NCI-H146 treated with DMSO at 0.1 percent for 48 hours (cell line): Measurements from ENCODE around the gene YTHDF2.

Experiments
- DNase-seq: peaks from one replicate; lab custom pipeline; 2025; ENCODE audit not compliant: unreplicated experiment; lab: John Stamatoyannopoulos, UW

The YTHDF2 gene

GRCh38 chr1:28796352-28797211 lies 59.8 kb downstream of the YTHDF2 start:
- no peak for DNase-seq

- DNase-seq = no peak
Measured at GRCh38 chr1:28800324-28800723, 63.6 kb downstream of the YTHDF2 start.

GRCh38 chr1:28801461-28801860 lies 64.7 kb downstream of the YTHDF2 start:
- no peak for DNase-seq

GRCh38 chr1:28803051-28803450 lies 66.3 kb downstream of the YTHDF2 start:
- no peak for DNase-seq

- no peak for DNase-seq
Measured at GRCh38 chr1:28803662-28804061, 66.9 kb downstream of the YTHDF2 start.

DNA sequence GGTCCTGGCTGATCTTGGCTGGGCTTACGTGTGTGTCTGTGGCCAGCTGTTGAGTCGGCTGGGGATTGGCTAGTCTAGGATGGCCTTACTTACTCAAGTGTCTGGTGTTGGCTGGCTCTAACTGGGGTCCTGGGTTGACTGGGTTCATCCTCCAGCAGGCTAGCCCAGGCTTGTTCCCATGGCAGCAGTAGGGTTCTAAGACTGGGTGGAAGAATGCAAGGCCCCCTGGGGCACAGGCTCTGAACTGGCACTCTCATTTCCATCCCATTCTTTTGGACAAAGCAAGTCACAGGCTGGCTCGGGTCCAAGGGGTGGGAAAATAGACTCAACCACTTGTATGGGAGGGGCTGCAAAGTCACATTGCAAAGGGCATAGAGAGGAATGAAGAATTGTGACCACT lies 67.3 kb downstream of the YTHDF2 start:
- no peak for DNase-seq

GRCh38 chr1:28807046-28807445 lies 70.3 kb downstream of the YTHDF2 start:
- DNase-seq = no peak

- no peak for DNase-seq
Measured at GRCh38 chr1:28807986-28808385, 71.2 kb downstream of the YTHDF2 start.

GRCh38 chr1:28811369-28811765 lies 74.6 kb downstream of the YTHDF2 start:
- no peak for DNase-seq

- no peak for DNase-seq
Measured at GRCh38 chr1:28811766-28812668, 75.3 kb downstream of the YTHDF2 start, which contains the start of gene OPRD1. OPRD1 (plus strand) TSS chr1:28812170; CDS start chr1:28812384, 214 bp downstream.

DNA sequence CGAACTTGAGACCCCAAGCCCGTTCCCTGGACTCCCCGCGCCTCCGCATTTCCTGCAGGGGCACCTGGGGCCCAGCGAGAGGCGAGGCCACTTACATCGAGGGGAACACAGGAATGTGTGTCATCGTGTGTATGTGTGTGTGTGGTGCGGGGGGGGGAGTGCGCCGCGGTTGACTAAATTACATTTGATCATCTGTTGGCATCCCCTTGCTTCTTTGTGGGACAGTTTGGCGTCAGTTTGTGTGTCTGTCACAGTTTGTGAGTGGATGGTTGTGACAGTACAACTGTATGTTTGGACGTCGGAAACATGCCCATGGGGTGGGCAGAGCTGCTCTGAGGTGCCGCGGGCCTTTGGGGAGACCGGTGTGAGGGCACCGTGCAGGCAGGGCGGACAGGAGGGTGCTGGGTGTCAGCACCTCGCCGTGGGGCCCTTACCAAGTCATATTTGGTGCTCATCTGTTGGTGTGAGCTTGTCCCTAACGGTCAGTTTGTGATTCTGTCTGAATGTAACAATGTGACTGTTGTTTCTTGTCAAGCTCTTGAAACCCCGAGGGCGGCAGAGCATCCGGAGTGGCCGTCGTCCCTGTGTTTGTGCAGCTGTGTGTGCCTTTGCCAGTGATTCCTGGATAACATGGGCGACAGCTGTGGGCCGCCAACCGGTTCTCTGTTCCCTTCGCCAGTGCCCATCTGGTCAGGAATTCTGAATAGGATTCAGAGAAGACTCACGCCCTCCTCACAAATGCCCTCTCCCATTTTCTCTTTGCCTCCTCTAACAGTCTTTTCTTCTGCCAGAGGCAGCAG lies 76.1 kb downstream of the YTHDF2 start:
- peak; percentile 74 for DNase-seq

DNA sequence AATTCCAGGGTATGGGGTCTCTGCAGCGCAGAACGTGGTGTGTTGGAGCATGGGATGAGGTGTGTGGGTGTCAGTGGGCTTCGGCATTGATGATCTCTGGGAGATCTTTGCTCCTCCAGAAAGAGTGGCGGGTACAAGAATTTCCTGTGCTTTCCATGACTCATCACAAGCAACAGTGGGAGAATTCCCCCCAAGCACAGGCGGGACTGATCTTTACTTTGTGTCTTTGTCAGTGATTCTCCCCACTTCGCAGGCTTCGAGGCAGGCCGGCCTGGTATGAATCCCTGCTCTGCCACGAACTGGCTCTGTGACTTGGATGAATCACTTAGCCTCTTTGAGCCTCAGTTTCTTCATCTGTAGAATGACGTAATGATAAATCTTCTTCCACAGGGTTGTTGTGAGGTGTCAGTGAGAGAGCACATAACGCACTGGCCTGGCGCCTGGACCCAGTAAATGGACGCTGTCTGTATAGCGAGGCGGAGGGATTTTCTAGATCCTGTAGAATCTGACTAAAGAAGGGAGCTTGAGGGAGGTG lies 77.3 kb downstream of the YTHDF2 start:
- DNase-seq = no peak

GRCh38 chr1:28815533-28816185 lies 78.9 kb downstream of the YTHDF2 start:
- DNase-seq = no peak

DNA sequence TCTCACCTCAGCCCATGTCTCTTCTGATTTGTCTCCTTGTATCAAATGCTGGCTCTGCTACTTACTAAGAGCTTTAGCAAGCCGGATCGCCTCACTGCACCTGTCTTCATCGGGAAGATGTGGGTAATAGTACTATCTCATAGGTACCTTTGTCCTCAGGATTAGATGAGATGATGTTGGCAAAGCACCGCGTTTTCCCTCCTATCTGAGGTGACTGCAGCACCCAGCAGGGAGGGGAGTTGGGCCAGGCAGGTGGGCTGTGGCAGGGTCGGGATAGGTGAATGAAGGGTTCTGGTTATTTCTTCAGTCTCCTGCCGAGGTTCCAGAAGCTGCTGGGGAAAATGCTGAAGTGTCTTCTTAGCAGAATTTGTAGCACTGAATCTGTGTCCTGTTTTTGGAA lies 80.4 kb downstream of the YTHDF2 start:
- no peak for DNase-seq

DNA sequence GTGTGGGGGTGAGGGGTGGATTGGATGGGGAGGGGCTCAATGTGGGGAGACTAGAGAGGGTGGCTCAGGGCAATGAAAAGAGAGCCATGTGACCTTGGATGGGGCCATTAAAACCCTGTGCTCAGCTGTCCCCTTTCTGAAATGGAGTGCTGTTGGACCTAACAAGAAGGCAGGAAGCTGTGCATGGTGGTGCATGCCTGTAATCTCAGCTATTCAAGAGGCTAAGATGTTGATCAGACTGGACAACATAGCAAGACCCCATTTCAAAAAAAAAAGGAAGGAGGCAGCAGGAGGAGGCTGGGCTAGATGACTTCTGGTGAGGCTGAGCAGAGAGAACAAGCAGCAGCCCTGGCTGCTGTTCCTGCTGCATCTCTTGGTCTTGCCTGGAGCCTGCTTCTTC lies 82.3 kb downstream of the YTHDF2 start:
- DNase-seq = no peak
